IMR-90 (cell line): ENCODE results near the gene GPR39. TPM values are rescaled to one million over a fixed set of nuclear protein-coding genes. Genes with fewer than 3 reads are reported as not detected.
A peak's percentile ranks its signal among the peaks of the same experiment; 100 is the strongest.

Source experiments
- ATAC-seq: fragments of 200-7000 bp; cut with Tn5 transposase; 2 replicates; pipeline ENCODE4 v1.9.1; 2020; ENCODE audit warnings: low read depth, mild to moderate bottlenecking, moderate library complexity
- BruUV-seq: library from RNA; stranded (reverse); fragments of 400-500 nt; replicated peaks from 2 replicates; lab custom pipeline; 2021; lab: Mats Ljungman, UMichigan
- CTCF ChIA-PET: fragments of 300-600 bp; formaldehyde crosslinking; extraction: SDS; loops from one replicate; lab custom pipeline; 2021; ENCODE audit warnings: antibody characterized with exemption; lab: Yijun Ruan, JAX
- POLR2A ChIA-PET: fragments of 300-600 bp; sonication (Branson Sonifier 250); formaldehyde crosslinking; loops from one replicate; lab custom pipeline; 2022; ENCODE audit warnings: antibody characterized with exemption; ENCODE audit not compliant: unreplicated experiment; lab: Charles Lee
- DNase-seq: peaks from one replicate; pipeline ENCODE4 v3.0.0; 2013
- H2AFZ ChIP-seq: replicated peaks from 2 replicates; pipeline ENCODE3; 2013; ENCODE audit warnings: low read length, mild to moderate bottlenecking; ENCODE audit not compliant: poor library complexity
- H2AK5ac ChIP-seq: 2 replicates; pipeline ENCODE4 v1.6.1; 2013; ENCODE audit warnings: low read depth, low read length, inconsistent platforms
- H2AK9ac ChIP-seq: replicated peaks from 2 replicates; pipeline ENCODE3; 2013; ENCODE audit warnings: mild to moderate bottlenecking, low read depth, low read length, moderate library complexity; ENCODE audit not compliant: poor library complexity
- H2BK120ac ChIP-seq: 2 replicates; pipeline ENCODE4 v1.6.1; 2013; ENCODE audit warnings: low read depth, low read length, inconsistent platforms
- H2BK15ac ChIP-seq: 3 replicates; pipeline ENCODE4 v1.6.1; 2013; ENCODE audit warnings: low read depth, low read length, inconsistent platforms
- H2BK20ac ChIP-seq: 2 replicates; pipeline ENCODE4 v1.6.1; 2013; ENCODE audit warnings: low read depth, mild to moderate bottlenecking, inconsistent platforms, low read length, moderate library complexity
- H2BK5ac ChIP-seq: 2 replicates; pipeline ENCODE4 v1.6.1; 2013; ENCODE audit warnings: mild to moderate bottlenecking, low read depth, low read length, inconsistent platforms; ENCODE audit not compliant: poor library complexity, severe bottlenecking
- H3K14ac ChIP-seq: replicated peaks from 2 replicates; pipeline ENCODE4 v1.6.1; 2013; ENCODE audit warnings: low read depth, low read length, inconsistent platforms
- H3K18ac ChIP-seq: 2 replicates; pipeline ENCODE4 v1.6.1; 2013; ENCODE audit warnings: low read depth, low read length, control low read depth
- H3K23ac ChIP-seq: 2 replicates; pipeline ENCODE4 v1.6.1; 2013; ENCODE audit warnings: low read depth, low read length, inconsistent platforms
- H3K27ac ChIP-seq: 2 replicates; pipeline ENCODE4 v1.5.1; 2013; ENCODE audit warnings: mild to moderate bottlenecking, control low read depth, low read length; ENCODE audit not compliant: insufficient read depth
- H3K27me3 ChIP-seq: 2 replicates; pipeline ENCODE4 v1.6.1; 2013; ENCODE audit warnings: low read length; ENCODE audit not compliant: control insufficient read depth, insufficient read depth
- H3K36me3 ChIP-seq: 2 replicates; pipeline ENCODE4 v1.6.1; 2013; ENCODE audit warnings: low read length, mixed read lengths; ENCODE audit not compliant: control insufficient read depth, insufficient read depth
- H3K4ac ChIP-seq: 2 replicates; pipeline ENCODE4 v1.6.1; 2013; ENCODE audit warnings: low read depth, low read length, inconsistent platforms
- H3K4me1 ChIP-seq: 2 replicates; pipeline ENCODE4 v1.6.1; 2013; ENCODE audit warnings: low read length, mixed read lengths; ENCODE audit not compliant: control insufficient read depth, insufficient read depth
- H3K4me2 ChIP-seq: 2 replicates; pipeline ENCODE4 v1.6.1; 2013; ENCODE audit warnings: low read depth, mild to moderate bottlenecking, control low read depth, low read length, moderate library complexity
- H3K4me3 ChIP-seq: 2 replicates; pipeline ENCODE4 v1.5.1; 2013; ENCODE audit warnings: low read depth, mild to moderate bottlenecking, control low read depth, low read length, moderate library complexity; ENCODE audit not compliant: insufficient read depth
- H3K56ac ChIP-seq: 2 replicates; pipeline ENCODE4 v1.6.1; 2013; ENCODE audit warnings: low read length, inconsistent platforms; ENCODE audit not compliant: insufficient read depth; ENCODE audit errors: extremely low read depth
- H3K79me1 ChIP-seq, 2 experiments: 2 replicates each; pipeline ENCODE4 v1.6.1; 2013; ENCODE audit warnings: low read length in 2 of 2, inconsistent platforms in 1 of 2, low read depth in 1 of 2
- H3K9ac ChIP-seq: 2 replicates; pipeline ENCODE4 v1.6.1; 2013; ENCODE audit warnings: low read depth, low read length, control low read depth
- H3K9me1 ChIP-seq: 2 replicates; pipeline ENCODE4 v1.6.1; 2013; ENCODE audit warnings: low read length, inconsistent platforms; ENCODE audit not compliant: insufficient read depth
- H3K9me3 ChIP-seq: 2 replicates; pipeline ENCODE4 v1.6.1; 2013; ENCODE audit warnings: low read length; ENCODE audit not compliant: control insufficient read depth, insufficient read depth
- H4K20me1 ChIP-seq: 2 replicates; pipeline ENCODE4 v1.6.1; 2013; ENCODE audit warnings: low read length, inconsistent platforms; ENCODE audit not compliant: insufficient read depth
- H4K5ac ChIP-seq: 2 replicates; pipeline ENCODE4 v1.6.1; 2013; ENCODE audit warnings: mild to moderate bottlenecking, low read depth, low read length, control low read depth
- H4K8ac ChIP-seq, 2 experiments: 2 replicates each; pipeline ENCODE4 v1.6.1; 2013; ENCODE audit warnings: low read depth in 2 of 2, low read length in 2 of 2, control low read depth in 1 of 2, inconsistent platforms in 1 of 2
- H4K91ac ChIP-seq: 2 replicates; pipeline ENCODE4 v1.6.1; 2013; ENCODE audit warnings: low read depth, low read length, inconsistent platforms; ENCODE audit not compliant: insufficient read depth
- CEBPB ChIP-seq: IDR thresholded peaks from 2 replicates; pipeline ENCODE4 v1.6.1; 2012; ENCODE audit warnings: low read depth, low read length, improper control_type of control experiment
- ELK1 ChIP-seq: fragments of 150-350 bp; IDR thresholded peaks from 2 replicates; pipeline ENCODE4 v1.6.1; 2016; ENCODE audit warnings: low read depth, mild to moderate bottlenecking, low read length, moderate library complexity, borderline replicate concordance
- FOS ChIP-seq: fragments of 150-350 bp; IDR thresholded peaks from 2 replicates; pipeline ENCODE4 v1.6.1; 2016; ENCODE audit warnings: low read depth, low read length
- MAFK ChIP-seq: IDR thresholded peaks from 2 replicates; pipeline ENCODE4 v1.6.1; 2012; ENCODE audit warnings: low read depth, low read length, improper control_type of control experiment
- RFX5 ChIP-seq: IDR thresholded peaks from 2 replicates; pipeline ENCODE4 v1.8.0; 2012; ENCODE audit warnings: low read depth, mild to moderate bottlenecking, low read length, moderate library complexity
- WGBS, 2 experiments: methylation state at CpG; one replicate each; pipeline versions ENCODE4 v1.1.5 to v1.1.7; 2013; ENCODE audit warnings: missing lambda C conversion rate in 2 of 2; ENCODE audit not compliant: insufficient read length in 1 of 2; ENCODE audit errors: extremely low coverage in 2 of 2; 5-methylcytosine and 5-hydroxymethylcytosine counted together
- dilution Hi-C: fragments of 300-500 bp; cut with HindIII; formaldehyde crosslinking; loops from one replicate; pipeline ENCODE4 v1.14.3; 2018; ENCODE audit warnings: low sequenced_read_pairs; ENCODE audit not compliant: unreplicated experiment
- in situ Hi-C: fragments of 300-500 bp; cut with MboI; formaldehyde crosslinking; loops from 3 replicates; pipeline ENCODE4 v1.14.3; 2019; ENCODE audit warnings: low sequenced_read_pairs, inconsistent platforms, mixed read lengths
- intact Hi-C: fragments of 100-400 bp; cut with micrococcal nuclease; formaldehyde crosslinking; loops from 2 replicates; pipeline ENCODE4 v1.10.0; 2022
- polyA plus RNA-seq, 3 experiments: library from polyadenylated mRNA; depleted of rRNA; stranded (reverse); fragments of >200 nt; gene quantifications; 2 replicates each; pipeline ENCODE4 v1.2.3, GENCODE V29; 2012; ENCODE audit warnings: low replicate concordance in 1 of 3
- total RNA-seq: library from RNA; depleted of rRNA; stranded (reverse); fragments of >200 nt; gene quantifications from 2 replicates; pipeline ENCODE4 v1.2.3, GENCODE V29; 2012

The GPR39 gene
- total and polyA plus RNA-seq, 2 of the 4 experiments (the other 2 are of a cell fraction) = 4.4 to 9.0 TPM

- H4K5ac ChIP-seq = peak overlapping the region; percentile 92
- DNase-seq = peak; percentile 78
- peak overlapping the region; percentile 97 for H2BK20ac ChIP-seq
- peak overlapping the region; percentile 91 for H2BK5ac ChIP-seq
- no CpG with 5 or more reads among the region's 1 CpG for WGBS, 2 experiments
- peak overlapping the region; percentile 43; the same call in 1 of the 2 replicates for H3K56ac ChIP-seq
- peak overlapping the region; percentile 97 for H3K27ac ChIP-seq
- no peaks in the 10 kb centered on the region for H3K27me3 ChIP-seq
- H2AK5ac ChIP-seq = peak overlapping the region; percentile 97
- intact Hi-C loops (no loop called here), dilution Hi-C loops (no loop called here), in situ Hi-C loops (no loop called here)
- H2BK120ac ChIP-seq = peak overlapping the region; percentile 95
- H3K36me3 ChIP-seq = peaks cover 3% of the 10 kb centered on the region; the same call in 1 of the 2 replicates
- peak overlapping the region; percentile 50 for H3K4me2 ChIP-seq
- peak overlapping the region; percentile 98 for H3K18ac ChIP-seq
- peak overlapping the region; percentile 96 for H4K91ac ChIP-seq
- ChIA-PET POLR2A (interaction anchor here (0.8 kb wide), 1 partner anchor 140 kb away, joined by 3 read pairs; no protein-coding TSS in a partner anchor), CTCF (no interaction called here)
- no peaks in the 10 kb centered on the region for H4K20me1 ChIP-seq
- H4K8ac ChIP-seq = peak overlapping the region; percentile 75 to 98
- TF ChIP-seq ELK1 (no peak), RFX5 (no peak), CEBPB (peak; percentile 70), FOS (no peak), MAFK (peak; percentile 36; the same call in 1 of the 2 replicates)
- no peaks in the 10 kb centered on the region for H3K9me3 ChIP-seq
- H3K79me1 ChIP-seq = peaks cover 0 to 16% of the 10 kb centered on the region in 2 experiments; a peak in 2 of 4 replicates
- H3K14ac ChIP-seq = peak overlapping the region; percentile 87
- peaks cover 8% of the 10 kb centered on the region for H3K9me1 ChIP-seq
- peak overlapping the region; percentile 94 for H3K23ac ChIP-seq
- H2AFZ ChIP-seq = peak overlapping the region; percentile 75
- H2AK9ac ChIP-seq = no peak overlapping the region
- H3K4ac ChIP-seq = peak overlapping the region; percentile 94
- BruUV-seq = no TSS peak
- peak overlapping the region; percentile 83; the same call in 2 of the 3 replicates for H2BK15ac ChIP-seq
- peaks cover 16% of the 10 kb centered on the region for H3K4me1 ChIP-seq
- ATAC-seq = peak; percentile 95
- no peak overlapping the region for H3K4me3 ChIP-seq
- H3K9ac ChIP-seq = no peak overlapping the region
These were observed 274.2 kb downstream of the GPR39 start for GRCh38 chr2:132690664-132691303.
